Measurements from ENCODE around the gene PLCD4.

PLCD4 gene

GRCh38 chr2:218569661-218570500 lies 37.8 kb upstream of the PLCD4 start:
- peaks cover 33 to 44% (median 41%) of the 10 kb centered on the region in 10 experiments for H3K4me1 ChIP-seq
- H3K27me3 ChIP-seq, result no peaks in the 10 kb centered on the region
- peak overlapping the region; percentile 84 to 98 (median 95) for H3K27ac ChIP-seq
- peak overlapping the region; percentile 79 to 95 (median 86) for H3K4me3 ChIP-seq
- peaks cover 8 to 65% (median 48%) of the 10 kb centered on the region in 11 experiments; a peak in 21 of 22 replicates for H4K20me1 ChIP-seq
- TF ChIP-seq Cebpa-rat (IDR thresholded peaks at IDR 0.05), result no peak
- H3K9me3 ChIP-seq (replicated peaks in 1 of 11), result no peaks in the 10 kb centered on the region
- peak overlapping the region; percentile 82 to 99 (median 94) for H3K4me2 ChIP-seq
- H3K9ac ChIP-seq, result peak overlapping the region; percentile 91 to 98 (median 95)
- H3K36me3 ChIP-seq, result peaks cover 29 to 64% (median 48%) of the 10 kb centered on the region in 11 experiments

GRCh38 chr2:218570850-218571249 lies 36.8 kb upstream of the PLCD4 start:
- peak overlapping the region; percentile 91 to 98 (median 95) for H3K9ac ChIP-seq
- H4K20me1 ChIP-seq, result peaks cover 14 to 75% (median 58%) of the 10 kb centered on the region in 11 experiments; a peak in 21 of 22 replicates
- peaks cover 37 to 64% (median 51%) of the 10 kb centered on the region in 11 experiments for H3K36me3 ChIP-seq
- no peaks in the 10 kb centered on the region for H3K27me3 ChIP-seq
- peak overlapping the region in 6 of 11 experiments; percentile 11 to 96 (median 93); a peak in 6 of 22 replicates for H3K27ac ChIP-seq
- peak overlapping the region; percentile 79 to 95 (median 86); a peak in 18 of 20 replicates for H3K4me3 ChIP-seq
- no peak for TF ChIP-seq Cebpa-rat (IDR thresholded peaks at IDR 0.05)
- peak overlapping the region; percentile 82 to 99 (median 94) for H3K4me2 ChIP-seq
- peaks cover 33 to 42% (median 38%) of the 10 kb centered on the region in 10 experiments for H3K4me1 ChIP-seq
- H3K9me3 ChIP-seq (replicated peaks in 1 of 11), result no peaks in the 10 kb centered on the region

- H3K9ac ChIP-seq, result no peak overlapping the region
- H3K4me2 ChIP-seq, result no peak overlapping the region
- H3K27ac ChIP-seq, result no peak overlapping the region
- H3K9me3 ChIP-seq (replicated peaks in 1 of 11), result no peaks in the 10 kb centered on the region
- H3K27me3 ChIP-seq, result no peaks in the 10 kb centered on the region
- TF ChIP-seq Cebpa-rat (IDR thresholded peaks at IDR 0.05), result no peak
- no peak overlapping the region for H3K4me3 ChIP-seq
- peaks cover 72 to 100% (median 88%) of the 10 kb centered on the region in 11 experiments for H3K36me3 ChIP-seq
- H3K4me1 ChIP-seq, result peaks cover 0 to 7% (median 0%) of the 10 kb centered on the region in 10 experiments; a peak in 1 of 20 replicates
- H4K20me1 ChIP-seq, result peaks cover 69 to 100% (median 96%) of the 10 kb centered on the region in 11 experiments; a peak in 21 of 22 replicates
These were observed 30.8 kb upstream of the PLCD4 start for GRCh38 chr2:218576854-218577253.

- Histone ChIP-seq H3K4me1 (peaks cover 0 to 7% (median 0%) of the 10 kb centered on the region in 10 experiments; a peak in 1 of 20 replicates), H3K27ac (no peak overlapping the region), H4K20me1 (peaks cover 71 to 100% (median 94%) of the 10 kb centered on the region in 11 experiments; a peak in 21 of 22 replicates), H3K9me3 (replicated peaks in 1 of 11) (no peaks in the 10 kb centered on the region), H3K4me3 (no peak overlapping the region), H3K4me2 (no peak overlapping the region; a peak in 1 of 22 replicates), H3K27me3 (no peaks in the 10 kb centered on the region), H3K36me3 (peaks cover 73 to 100% (median 88%) of the 10 kb centered on the region in 11 experiments), H3K9ac (no peak overlapping the region)
- TF ChIP-seq Cebpa-rat (IDR thresholded peaks at IDR 0.05), result no peak
These were observed 30.0 kb upstream of the PLCD4 start for GRCh38 chr2:218577482-218578220.

DNA sequence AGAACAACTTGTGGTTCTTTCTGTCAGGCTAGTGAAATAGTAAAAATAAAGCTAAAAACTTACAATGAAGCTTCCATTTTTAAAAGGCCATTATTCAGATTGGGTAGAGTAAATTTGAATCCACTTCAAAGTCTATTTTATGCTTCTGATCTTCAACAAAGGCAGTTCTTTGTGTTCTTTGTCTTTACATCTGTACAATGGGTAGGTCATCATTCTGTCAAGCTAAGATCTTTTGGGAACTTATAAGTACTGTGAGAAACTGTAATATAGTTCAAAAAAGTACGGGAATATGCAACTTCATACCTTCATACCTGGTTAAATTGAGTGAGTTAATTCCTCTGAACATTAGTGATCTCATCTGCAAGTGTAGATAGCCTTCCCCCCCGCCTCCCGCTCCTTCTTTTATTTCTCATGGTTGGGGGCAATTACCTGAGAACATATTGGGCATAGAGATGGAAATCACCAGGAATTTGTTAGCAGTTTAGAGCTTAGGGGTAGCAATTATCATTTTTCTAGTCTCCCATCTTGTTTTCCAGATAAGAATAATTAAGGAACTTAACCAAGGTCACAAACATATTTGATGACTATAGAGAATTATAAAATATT lies 29.3 kb upstream of the PLCD4 start:
- Histone ChIP-seq H3K36me3 (peaks cover 73 to 100% (median 88%) of the 10 kb centered on the region in 11 experiments), H3K9me3 (replicated peaks in 1 of 11) (no peaks in the 10 kb centered on the region), H3K27ac (no peak overlapping the region), H3K4me1 (peaks cover 0 to 7% (median 0%) of the 10 kb centered on the region in 10 experiments; a peak in 1 of 20 replicates), H4K20me1 (peaks cover 71 to 100% (median 87%) of the 10 kb centered on the region in 11 experiments; a peak in 21 of 22 replicates), H3K27me3 (no peaks in the 10 kb centered on the region), H3K4me2 (no peak overlapping the region), H3K4me3 (no peak overlapping the region), H3K9ac (no peak overlapping the region)
- TF ChIP-seq Cebpa-rat (IDR thresholded peaks at IDR 0.05), result no peak

- H3K27me3 ChIP-seq, result no peaks in the 10 kb centered on the region
- H4K20me1 ChIP-seq, result peaks cover 51 to 100% (median 77%) of the 10 kb centered on the region in 11 experiments; a peak in 21 of 22 replicates
- no peak overlapping the region for H3K9ac ChIP-seq
- H3K4me3 ChIP-seq, result no peak overlapping the region
- no peak overlapping the region for H3K4me2 ChIP-seq
- peaks cover 77 to 100% (median 91%) of the 10 kb centered on the region in 11 experiments for H3K36me3 ChIP-seq
- H3K4me1 ChIP-seq, result peaks cover 0 to 8% (median 0%) of the 10 kb centered on the region in 10 experiments; a peak in 2 of 20 replicates
- TF ChIP-seq Cebpa-rat (IDR thresholded peaks at IDR 0.05), result no peak
- H3K27ac ChIP-seq, result no peak overlapping the region
- no peaks in the 10 kb centered on the region for H3K9me3 ChIP-seq (replicated peaks in 1 of 11)
These were observed 25.6 kb upstream of the PLCD4 start for GRCh38 chr2:218582076-218582475.

GRCh38 chr2:218583983-218584850 lies 23.5 kb upstream of the PLCD4 start:
- peaks cover 0 to 8% (median 0%) of the 10 kb centered on the region in 10 experiments; a peak in 2 of 20 replicates for H3K4me1 ChIP-seq
- H3K4me2 ChIP-seq, result no peak overlapping the region
- TF ChIP-seq Cebpa-rat (IDR thresholded peaks at IDR 0.05), result no peak
- no peak overlapping the region for H3K27ac ChIP-seq
- no peaks in the 10 kb centered on the region for H3K27me3 ChIP-seq
- no peak overlapping the region for H3K9ac ChIP-seq
- H4K20me1 ChIP-seq, result peaks cover 31 to 89% (median 56%) of the 10 kb centered on the region in 11 experiments; a peak in 21 of 22 replicates
- H3K36me3 ChIP-seq, result peaks cover 88 to 100% (median 99%) of the 10 kb centered on the region in 11 experiments
- H3K4me3 ChIP-seq, result no peak overlapping the region
- no peaks in the 10 kb centered on the region for H3K9me3 ChIP-seq (replicated peaks in 1 of 11)

GRCh38 chr2:218585541-218585940 lies 22.2 kb upstream of the PLCD4 start:
- TF ChIP-seq Cebpa-rat (IDR thresholded peaks at IDR 0.05), result no peak
- no peak overlapping the region for H3K4me2 ChIP-seq
- H3K9ac ChIP-seq, result no peak overlapping the region
- H3K4me3 ChIP-seq, result no peak overlapping the region
- H3K4me1 ChIP-seq, result peaks cover 0 to 8% (median 0%) of the 10 kb centered on the region in 10 experiments; a peak in 2 of 20 replicates
- peaks cover 99 to 100% (median 100%) of the 10 kb centered on the region in 11 experiments for H3K36me3 ChIP-seq
- peaks cover 17 to 88% (median 51%) of the 10 kb centered on the region in 11 experiments; a peak in 21 of 22 replicates for H4K20me1 ChIP-seq
- no peaks in the 10 kb centered on the region for H3K27me3 ChIP-seq
- H3K9me3 ChIP-seq (replicated peaks in 1 of 11), result no peaks in the 10 kb centered on the region
- H3K27ac ChIP-seq, result no peak overlapping the region

Data from BLaER1 treated with 17β-estradiol and CSF1 and Interleukin-3, amounts not matched to agents 10 nM and 100 nM (cell line).